Measurements from ENCODE around the gene CHN1. TPM values are rescaled to one million over a fixed set of nuclear protein-coding genes. Genes with fewer than 3 reads are reported as not detected.

The CHN1 gene
- polyA plus RNA-seq, 1 of the 3 experiments (the other 2 are of a cell fraction): 31.6 TPM

DNA sequence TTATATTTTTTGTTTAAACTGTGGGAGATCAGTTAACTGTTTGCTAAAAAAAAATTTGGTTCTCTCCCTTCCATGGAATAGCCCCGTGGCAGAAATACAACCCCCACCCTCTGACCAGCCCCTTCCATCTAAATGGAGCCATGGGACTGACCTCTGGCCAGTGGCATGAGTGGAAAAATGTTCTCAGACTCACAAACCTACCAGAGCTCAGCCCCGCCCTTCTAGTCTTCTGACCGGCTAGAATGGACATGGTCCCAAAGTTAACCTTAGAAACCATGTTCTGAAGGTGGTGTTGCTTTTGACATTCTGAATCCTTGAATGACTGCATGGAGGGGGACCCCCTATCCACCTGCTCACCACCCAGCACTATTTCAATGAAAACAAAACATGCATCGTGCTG is 239.6 kb downstream of the CHN1 start:
- Histone ChIP-seq H3K9me2 (no peaks in the 10 kb centered on the region), H3K4me3 (ENCODE audit: low read depth in 2 of 2, low read length in 1 of 2) (no peak overlapping the region), H4K20me1 (ENCODE audit: insufficient read depth) (no peaks in the 10 kb centered on the region), H3K79me2 (ENCODE audit: insufficient read depth) (no peaks in the 10 kb centered on the region), H3K4me2 (no peak overlapping the region), H3F3A (replicated peaks; ENCODE audit: insufficient read depth) (no peaks in the 10 kb centered on the region), H3K9me3 (no peaks in the 10 kb centered on the region), H3K4me1 (ENCODE audit: control insufficient read depth in 1 of 2, insufficient read depth in 2 of 2, low read depth in 1 of 2, low read length in 1 of 2) (peaks cover 0 to 10% of the 10 kb centered on the region in 2 experiments; a peak in 2 of 4 replicates), H3K27ac (ENCODE audit: low read depth in 2 of 2, low read length in 1 of 2) (no peak overlapping the region), H3K36me3 (replicated peaks in 1 of 2; ENCODE audit: control insufficient read depth in 1 of 2, insufficient read depth in 2 of 2, low read length in 1 of 2) (no peaks in the 10 kb centered on the region), H3K27me3 (ENCODE audit: insufficient read depth) (no peaks in the 10 kb centered on the region), H2AFZ (ENCODE audit: low read depth) (no peak overlapping the region), H3K9ac (no peak overlapping the region)
- POLR2A ChIA-PET: no interaction called here
- WGBS (ENCODE audit: low lambda C conversion rate): 78% methylated on average over 4 of the region's 4 CpGs
- CTCF ChIA-PET: interaction anchor here (0.7 to 4.4 kb wide), 6 partner anchors 17 to 240 kb away, joined by 3 to 40 read pairs (median 4); partner anchors contain the start of gene CHN1
- TF ChIP-seq EP300 (IDR thresholded peaks at IDR 0.05; ENCODE audit: borderline replicate concordance in 1 of 2, low read depth in 1 of 2, low read length in 1 of 2) (no peak), FOSL2 (IDR thresholded peaks at IDR 0.05; ENCODE audit: borderline replicate concordance, low read depth) (no peak), FOXM1 (IDR thresholded peaks at IDR 0.05; ENCODE audit: low read depth) (no peak)
- DNase-seq: no peak

- no peaks in the 10 kb centered on the region for H3K27me3 ChIP-seq (ENCODE audit: insufficient read depth)
- CTCF ChIA-PET: interaction anchor here (0.7 to 4.4 kb wide), 10 partner anchors 11 to 241 kb away, joined by 3 to 40 read pairs (median 4); partner anchors contain the start of gene CHN1
- H3K4me2 ChIP-seq: no peak within 1 kb of the TSS
- no peak within 1 kb of the TSS for H3K27ac ChIP-seq (ENCODE audit: low read depth in 2 of 2, low read length in 1 of 2)
- H3K9me3 ChIP-seq: no peaks in the 10 kb centered on the region
- H3K79me2 ChIP-seq (ENCODE audit: insufficient read depth): no peaks in the 10 kb centered on the region
- H3K9ac ChIP-seq: no peak within 1 kb of the TSS
- peaks cover 0 to 10% of the 10 kb centered on the region in 2 experiments; a peak in 2 of 4 replicates for H3K4me1 ChIP-seq (ENCODE audit: control insufficient read depth in 1 of 2, insufficient read depth in 2 of 2, low read depth in 1 of 2, low read length in 1 of 2)
- no peaks in the 10 kb centered on the region for H3K9me2 ChIP-seq
- no peaks in the 10 kb centered on the region for H4K20me1 ChIP-seq (ENCODE audit: insufficient read depth)
- 87% methylated on average over 12 of the region's 13 CpGs for WGBS (ENCODE audit: low lambda C conversion rate)
- H3K4me3 ChIP-seq (ENCODE audit: low read depth in 2 of 2, low read length in 1 of 2): no peak within 1 kb of the TSS
- POLR2A ChIA-PET: no interaction called here
- no peak within 1 kb of the TSS for H2AFZ ChIP-seq (ENCODE audit: low read depth)
- DNase-seq: no peak
- TF ChIP-seq RCOR1 (IDR thresholded peaks at IDR 0.05; ENCODE audit: low read length) (no peak), MEF2A (IDR thresholded peaks at IDR 0.05; ENCODE audit: borderline replicate concordance, low read depth) (no peak), GABPA (IDR thresholded peaks at IDR 0.05; ENCODE audit: low read depth) (no peak), FOXM1 (IDR thresholded peaks at IDR 0.05; ENCODE audit: low read depth) (no peak), MXI1 (IDR thresholded peaks at IDR 0.05; ENCODE audit: low read depth, low read length) (no peak), IRF3 (IDR thresholded peaks at IDR 0.05; ENCODE audit: low read depth, low read length) (no peak)
- TF ChIP-seq, protein P1, sequence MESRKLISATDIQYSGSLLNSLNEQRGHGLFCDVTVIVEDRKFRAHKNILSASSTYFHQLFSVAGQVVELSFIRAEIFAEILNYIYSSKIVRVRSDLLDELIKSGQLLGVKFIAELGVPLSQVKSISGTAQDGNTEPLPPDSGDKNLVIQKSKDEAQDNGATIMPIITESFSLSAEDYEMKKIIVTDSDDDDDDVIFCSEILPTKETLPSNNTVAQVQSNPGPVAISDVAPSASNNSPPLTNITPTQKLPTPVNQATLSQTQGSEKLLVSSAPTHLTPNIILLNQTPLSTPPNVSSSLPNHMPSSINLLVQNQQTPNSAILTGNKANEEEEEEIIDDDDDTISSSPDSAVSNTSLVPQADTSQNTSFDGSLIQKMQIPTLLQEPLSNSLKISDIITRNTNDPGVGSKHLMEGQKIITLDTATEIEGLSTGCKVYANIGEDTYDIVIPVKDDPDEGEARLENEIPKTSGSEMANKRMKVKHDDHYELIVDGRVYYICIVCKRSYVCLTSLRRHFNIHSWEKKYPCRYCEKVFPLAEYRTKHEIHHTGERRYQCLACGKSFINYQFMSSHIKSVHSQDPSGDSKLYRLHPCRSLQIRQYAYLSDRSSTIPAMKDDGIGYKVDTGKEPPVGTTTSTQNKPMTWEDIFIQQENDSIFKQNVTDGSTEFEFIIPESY (IDR thresholded peaks at IDR 0.05; ENCODE audit: borderline replicate concordance, low read depth): no peak
- no peaks in the 10 kb centered on the region for H3F3A ChIP-seq (replicated peaks; ENCODE audit: insufficient read depth)
- no peaks in the 10 kb centered on the region for H3K36me3 ChIP-seq (replicated peaks in 1 of 2; ENCODE audit: control insufficient read depth in 1 of 2, insufficient read depth in 2 of 2, low read length in 1 of 2)
These were observed 240.6 kb downstream of the CHN1 start, which contains the start of gene CHRNA1 for GRCh38 chr2:174764280-174765255. Gene CHRNA1 (minus strand): TSS chr2:174764472. CDS start chr2:174764394, 78 bp downstream.
